HepG2 (cell line): ENCODE measurements around the gene PLIN4. TPM values are rescaled to one million over a fixed set of nuclear protein-coding genes. Genes with fewer than 3 reads are reported as not detected.

Source experiments
- SOX13 ChIP-seq, 3 experiments: fragments of 450-650 bp in 1 of 3; sonication (generic) in 1 of 3; formaldehyde crosslinking in 1 of 3; IDR thresholded peaks in 2 of 3; conservative IDR thresholded peaks in 1 of 3; 2 replicates each; pipeline versions ENCODE4 v1.5.0 to v1.6.1; 2016 to 2020; ENCODE audit warnings: antibody characterized with exemption in 1 of 3, mild to moderate bottlenecking in 1 of 3, missing compliant biosample characterization in 1 of 3, missing genetic modification reagents in 1 of 3, moderate library complexity in 1 of 3
- SRSF1 ChIP-seq: fragments of 200-400 bp; formaldehyde crosslinking; optimal IDR thresholded peaks from 2 replicates; pipeline ENCODE3; 2017; ENCODE audit warnings: mild to moderate bottlenecking, low read depth, low read length, moderate library complexity
- ZBTB10 ChIP-seq: sonication (generic); formaldehyde crosslinking; IDR thresholded peaks from 2 replicates; pipeline ENCODE4 v1.4.0; 2020; ENCODE audit warnings: missing genetic modification reagents, borderline replicate concordance
- ZNF709 ChIP-seq: sonication (generic); formaldehyde crosslinking; IDR thresholded peaks from 2 replicates; pipeline ENCODE4 v1.5.0; 2020; ENCODE audit warnings: mild to moderate bottlenecking, missing genetic modification reagents
- ZNF790 ChIP-seq: sonication (generic); formaldehyde crosslinking; IDR thresholded peaks from 2 replicates; pipeline ENCODE4 v1.8.0; 2022; ENCODE audit warnings: missing genetic modification reagents, mild to moderate bottlenecking, borderline replicate concordance
- polyA plus RNA-seq, 8 experiments: library from polyadenylated mRNA; depleted of rRNA in 3 of 8; stranded (reverse) in 7 of 8; unstranded in 1 of 8; fragments of >200 nt; fragmentation: Illumina TruSeq in 4 of 8; extraction: Trizol in 4 of 8; gene quantifications; 2 replicates each; pipeline versions ENCODE4 v1.2.1 to v1.2.3, GENCODE V29; 2011 to 2016; ENCODE audit warnings: low read depth in 4 of 8, missing spikeins in 1 of 8, mixed read lengths in 1 of 8; ENCODE audit not compliant: insufficient read depth in 1 of 8
- total RNA-seq, 5 experiments: library from RNA; depleted of rRNA; stranded (reverse); fragments of >200 nt; fragmentation: Illumina TruSeq; extraction: Trizol; gene quantifications; 2 replicates each; pipeline ENCODE4 v1.2.3, GENCODE V29; 2016; ENCODE audit warnings: low read depth in 1 of 5
- TF ChIP-seq, protein P1 (sequence below): IDR thresholded peaks from 2 replicates; pipeline ENCODE4 v1.6.1; 2016; ENCODE audit warnings: mild to moderate bottlenecking
- TF ChIP-seq, protein P2 (sequence below): sonication (generic); formaldehyde crosslinking; IDR thresholded peaks from 2 replicates; pipeline ENCODE4 v1.5.1; 2020; ENCODE audit warnings: mild to moderate bottlenecking, missing genetic modification reagents, moderate library complexity

PLIN4 gene
- total and polyA plus RNA-seq, 2 of the 13 experiments (the other 11 are each of a cell fraction or from before 2014, with no cell fraction given), result 1.1 to 1.3 TPM

- TF ChIP-seq SOX13 (IDR thresholded peaks at IDR 0.05), result no peak
- no peak for TF ChIP-seq SOX13 (CRISPR knock-in tag; conservative IDR thresholded peaks at IDR 0.05 in 1 of 2, IDR thresholded peaks at IDR 0.05 in 1 of 2)
- no peak for TF ChIP-seq ZNF709 (CRISPR knock-in tag)
- no peak for TF ChIP-seq ZNF790
- TF ChIP-seq SRSF1, result no peak
- TF ChIP-seq, protein P1, sequence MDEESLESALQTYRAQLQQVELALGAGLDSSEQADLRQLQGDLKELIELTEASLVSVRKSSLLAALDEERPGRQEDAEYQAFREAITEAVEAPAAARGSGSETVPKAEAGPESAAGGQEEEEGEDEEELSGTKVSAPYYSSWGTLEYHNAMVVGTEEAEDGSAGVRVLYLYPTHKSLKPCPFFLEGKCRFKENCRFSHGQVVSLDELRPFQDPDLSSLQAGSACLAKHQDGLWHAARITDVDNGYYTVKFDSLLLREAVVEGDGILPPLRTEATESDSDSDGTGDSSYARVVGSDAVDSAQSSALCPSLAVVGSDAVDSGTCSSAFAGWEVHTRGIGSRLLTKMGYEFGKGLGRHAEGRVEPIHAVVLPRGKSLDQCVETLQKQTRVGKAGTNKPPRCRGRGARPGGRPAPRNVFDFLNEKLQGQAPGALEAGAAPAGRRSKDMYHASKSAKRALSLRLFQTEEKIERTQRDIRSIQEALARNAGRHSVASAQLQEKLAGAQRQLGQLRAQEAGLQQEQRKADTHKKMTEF (CRISPR knock-in tag), result no peak
- TF ChIP-seq, protein P2, sequence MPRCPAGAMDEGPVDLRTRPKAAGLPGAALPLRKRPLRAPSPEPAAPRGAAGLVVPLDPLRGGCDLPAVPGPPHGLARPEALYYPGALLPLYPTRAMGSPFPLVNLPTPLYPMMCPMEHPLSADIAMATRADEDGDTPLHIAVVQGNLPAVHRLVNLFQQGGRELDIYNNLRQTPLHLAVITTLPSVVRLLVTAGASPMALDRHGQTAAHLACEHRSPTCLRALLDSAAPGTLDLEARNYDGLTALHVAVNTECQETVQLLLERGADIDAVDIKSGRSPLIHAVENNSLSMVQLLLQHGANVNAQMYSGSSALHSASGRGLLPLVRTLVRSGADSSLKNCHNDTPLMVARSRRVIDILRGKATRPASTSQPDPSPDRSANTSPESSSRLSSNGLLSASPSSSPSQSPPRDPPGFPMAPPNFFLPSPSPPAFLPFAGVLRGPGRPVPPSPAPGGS (CRISPR knock-in tag), result no peak
- TF ChIP-seq ZBTB10 (CRISPR knock-in tag), result no peak
- TF ChIP-seq, all 625 proteins: peak for 0
Observed at GRCh38 chr19:4553092-4553695, 34.9 kb upstream of the PLIN4 start (continued).
